Measurements from ENCODE around the gene IRX4.

Gene IRX4

GRCh38 chr5:1885868-1886845 is 3.4 kb upstream of the IRX4 start:
- Histone ChIP-seq H3K4me3 (IDR thresholded peaks at IDR 0.05; ENCODE audit: insufficient read depth, low read depth, low read length) (no peak overlapping the region), H3K36me3 (ENCODE audit: insufficient read depth) (no peaks in the 10 kb centered on the region), H3K9ac (no peak overlapping the region), H3K4me1 (ENCODE audit: low read depth, poor library complexity, severe bottlenecking) (no peaks in the 10 kb centered on the region), H3K79me2 (ENCODE audit: insufficient read depth, low read depth) (no peaks in the 10 kb centered on the region), H3K4me2 (no peak overlapping the region), H4K20me1 (ENCODE audit: insufficient read depth) (no peaks in the 10 kb centered on the region), H3K27me3 (ENCODE audit: insufficient read depth, low read depth) (0 out of 2 replicates have a peak, but pooled peaks cover 2% of the 10 kb centered on the region), H3K27ac (no peak overlapping the region), H2AFZ (ENCODE audit: low read depth) (no peak overlapping the region)
- no peak for TF ChIP-seq CTCF (conservative IDR thresholded peaks at IDR 0.05; ENCODE audit: low read depth, low read length)

GRCh38 chr5:1885404-1885755 is 2.7 kb upstream of the IRX4 start:
- Histone ChIP-seq H3K4me1 (ENCODE audit: low read depth, poor library complexity, severe bottlenecking) (no peaks in the 10 kb centered on the region), H2AFZ (ENCODE audit: low read depth) (no peak overlapping the region), H3K4me3 (IDR thresholded peaks at IDR 0.05; ENCODE audit: insufficient read depth, low read depth, low read length) (no peak overlapping the region), H3K79me2 (ENCODE audit: insufficient read depth, low read depth) (no peaks in the 10 kb centered on the region), H3K27ac (no peak overlapping the region), H4K20me1 (ENCODE audit: insufficient read depth) (no peaks in the 10 kb centered on the region), H3K27me3 (ENCODE audit: insufficient read depth, low read depth) (0 out of 2 replicates have a peak, but pooled peaks cover 2% of the 10 kb centered on the region), H3K4me2 (no peak overlapping the region), H3K36me3 (ENCODE audit: insufficient read depth) (no peaks in the 10 kb centered on the region), H3K9ac (no peak overlapping the region)
- no peak for TF ChIP-seq CTCF (conservative IDR thresholded peaks at IDR 0.05; ENCODE audit: low read depth, low read length)

- Histone ChIP-seq H3K27ac (no peak overlapping the region), H3K4me3 (IDR thresholded peaks at IDR 0.05; ENCODE audit: insufficient read depth, low read depth, low read length) (no peak overlapping the region), H3K79me2 (ENCODE audit: insufficient read depth, low read depth) (no peaks in the 10 kb centered on the region), H3K27me3 (ENCODE audit: insufficient read depth, low read depth) (0 out of 2 replicates have a peak, but pooled peaks cover 2% of the 10 kb centered on the region), H2AFZ (ENCODE audit: low read depth) (no peak overlapping the region), H4K20me1 (ENCODE audit: insufficient read depth) (no peaks in the 10 kb centered on the region), H3K36me3 (ENCODE audit: insufficient read depth) (no peaks in the 10 kb centered on the region), H3K4me1 (ENCODE audit: low read depth, poor library complexity, severe bottlenecking) (no peaks in the 10 kb centered on the region), H3K9ac (no peak overlapping the region), H3K4me2 (no peak overlapping the region)
- TF ChIP-seq CTCF (conservative IDR thresholded peaks at IDR 0.05; ENCODE audit: low read depth, low read length) = no peak
Observed at GRCh38 chr5:1884678-1885403, 2.1 kb upstream of the IRX4 start.

- Histone ChIP-seq H3K27ac (no peak overlapping the region), H3K4me3 (IDR thresholded peaks at IDR 0.05; ENCODE audit: insufficient read depth, low read depth, low read length) (no peak overlapping the region), H3K79me2 (ENCODE audit: insufficient read depth, low read depth) (no peaks in the 10 kb centered on the region), H4K20me1 (ENCODE audit: insufficient read depth) (no peaks in the 10 kb centered on the region), H3K9ac (no peak overlapping the region), H2AFZ (ENCODE audit: low read depth) (no peak overlapping the region), H3K27me3 (ENCODE audit: insufficient read depth, low read depth) (0 out of 2 replicates have a peak, but pooled peaks cover 2% of the 10 kb centered on the region), H3K36me3 (ENCODE audit: insufficient read depth) (no peaks in the 10 kb centered on the region), H3K4me1 (ENCODE audit: low read depth, poor library complexity, severe bottlenecking) (no peaks in the 10 kb centered on the region), H3K4me2 (no peak overlapping the region)
- TF ChIP-seq CTCF (conservative IDR thresholded peaks at IDR 0.05; ENCODE audit: low read depth, low read length) = no peak
Observed at GRCh38 chr5:1883925-1884677, 1.4 kb upstream of the IRX4 start.

All from KMS-11 (cell line).